ENCODE results near the gene TIGD7.

DNA sequence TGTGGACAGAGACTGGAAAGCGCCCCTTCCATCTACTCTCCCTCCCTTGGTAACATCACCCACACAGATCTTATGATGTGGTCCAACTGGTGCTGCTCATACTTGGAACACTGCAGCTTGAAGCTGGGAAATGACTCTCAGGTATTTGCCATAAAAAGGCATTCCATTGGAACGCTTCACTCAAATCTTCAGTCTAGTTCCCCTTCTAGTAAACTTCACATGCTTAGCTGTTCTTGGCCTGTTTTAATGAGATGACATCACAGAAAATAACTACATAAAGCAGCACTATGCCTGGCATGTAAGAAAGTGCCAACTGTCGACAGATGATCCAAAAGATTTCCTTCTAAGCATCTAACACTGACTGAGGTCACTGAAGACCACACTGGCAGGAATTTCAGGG, 12.6 kb downstream of the TIGD7 start:
- TF ChIP-seq XBP1 (CRISPR knock-in tag; IDR thresholded peaks at IDR 0.05) (no peak), HDAC6 (IDR thresholded peaks at IDR 0.05; ENCODE audit: low read depth, low read length) (no peak), ZNF878 (CRISPR knock-in tag; IDR thresholded peaks at IDR 0.05) (no peak), EP300 (IDR thresholded peaks at IDR 0.05; ENCODE audit: low read depth in 2 of 2, low read length in 2 of 2) (no peak), EP300 (CRISPR knock-in tag; IDR thresholded peaks at IDR 0.05; ENCODE audit: borderline replicate concordance) (no peak)

Data from HepG2 (cell line).